ENCODE measurements around the gene TIPARP. TPM values are rescaled to one million over a fixed set of nuclear protein-coding genes. Genes with fewer than 3 reads are reported as not detected.

The TIPARP gene
- total RNA-seq, 1 experiment from 2014 or later: 22.1 TPM

- H3K9me3 ChIP-seq (ENCODE audit: control insufficient read depth, insufficient read depth, low read depth, low read length): no peaks in the 10 kb centered on the region
- intact Hi-C loops (cut with micrococcal nuclease; ENCODE audit: unreplicated experiment) (no loop called here), in situ Hi-C loops (cut with HindIII; ENCODE audit: low pct_unique_long_range_greater_than_20kb, low sequenced_read_pairs) (no loop called here)
- DNase-seq (ENCODE audit: low read depth, low spot score) (no peak), ATAC-seq (no peak; the same call in 1 of the 2 replicates)
- ChIA-PET CTCF (no interaction called here), POLR2A (no interaction called here)
- H3K27ac ChIP-seq (ENCODE audit: low read length): no peak overlapping the region
- BruUV-seq (replicated peaks): no TSS peak
- no peaks in the 10 kb centered on the region for H3K4me1 ChIP-seq (ENCODE audit: control insufficient read depth, insufficient read depth, low read length)
- no peaks in the 10 kb centered on the region for H3K36me3 ChIP-seq (ENCODE audit: control insufficient read depth, insufficient read depth, low read length)
- H3K27me3 ChIP-seq (ENCODE audit: control insufficient read depth, insufficient read depth, low read length): peaks cover 5% of the 10 kb centered on the region; the same call in 1 of the 2 replicates
- TF ChIP-seq TCF7L2 (IDR thresholded peaks at IDR 0.05; ENCODE audit: low read depth, low read length) (no peak), CTCF (IDR thresholded peaks at IDR 0.05) (no peak), POLR2AphosphoS5 (IDR thresholded peaks at IDR 0.05; ENCODE audit: low read depth, low read length) (no peak), SIN3A (IDR thresholded peaks at IDR 0.05; ENCODE audit: borderline replicate concordance, insufficient read depth, low read depth, low read length) (no peak), REST (IDR thresholded peaks at IDR 0.05; ENCODE audit: insufficient read depth in 1 of 2, low read depth in 2 of 2, low read length in 1 of 2) (no peak)
- no peak overlapping the region for H3K4me3 ChIP-seq (ENCODE audit: low read depth in 2 of 2, low read length in 2 of 2)
Measured at GRCh38 chr3:156643729-156644389, 30.5 kb upstream of the TIPARP start.

GRCh38 chr3:156644958-156645357 is 29.4 kb upstream of the TIPARP start:
- intact Hi-C loops (cut with micrococcal nuclease; ENCODE audit: unreplicated experiment) (no loop called here), in situ Hi-C loops (cut with HindIII; ENCODE audit: low pct_unique_long_range_greater_than_20kb, low sequenced_read_pairs) (no loop called here)
- ChIA-PET POLR2A (no interaction called here), CTCF (no interaction called here)
- H3K9me3 ChIP-seq (ENCODE audit: control insufficient read depth, insufficient read depth, low read depth, low read length): no peaks in the 10 kb centered on the region
- TF ChIP-seq TCF7L2 (IDR thresholded peaks at IDR 0.05; ENCODE audit: low read depth, low read length) (no peak), SIN3A (IDR thresholded peaks at IDR 0.05; ENCODE audit: borderline replicate concordance, insufficient read depth, low read depth, low read length) (no peak), REST (IDR thresholded peaks at IDR 0.05; ENCODE audit: insufficient read depth in 1 of 2, low read depth in 2 of 2, low read length in 1 of 2) (no peak)
- H3K4me1 ChIP-seq (ENCODE audit: control insufficient read depth, insufficient read depth, low read length): no peaks in the 10 kb centered on the region
- DNase-seq (ENCODE audit: low read depth, low spot score) (no peak), ATAC-seq (no peak)
- BruUV-seq (replicated peaks): no TSS peak
- peaks cover 5% of the 10 kb centered on the region; the same call in 1 of the 2 replicates for H3K27me3 ChIP-seq (ENCODE audit: control insufficient read depth, insufficient read depth, low read length)
- H3K27ac ChIP-seq (ENCODE audit: low read length): no peak overlapping the region
- H3K4me3 ChIP-seq (ENCODE audit: low read depth in 2 of 2, low read length in 2 of 2): no peak overlapping the region
- H3K36me3 ChIP-seq (ENCODE audit: control insufficient read depth, insufficient read depth, low read length): no peaks in the 10 kb centered on the region
